Measurements from ENCODE around the gene CCL27.
A peak's percentile ranks its signal among the peaks of the same experiment; 100 is the strongest.
"Not testable (repeated sequence)": the region's sequence is repeated elsewhere in the genome, so short reads cannot be mapped to it uniquely, and the experiment has no call there.

The CCL27 gene

DNA sequence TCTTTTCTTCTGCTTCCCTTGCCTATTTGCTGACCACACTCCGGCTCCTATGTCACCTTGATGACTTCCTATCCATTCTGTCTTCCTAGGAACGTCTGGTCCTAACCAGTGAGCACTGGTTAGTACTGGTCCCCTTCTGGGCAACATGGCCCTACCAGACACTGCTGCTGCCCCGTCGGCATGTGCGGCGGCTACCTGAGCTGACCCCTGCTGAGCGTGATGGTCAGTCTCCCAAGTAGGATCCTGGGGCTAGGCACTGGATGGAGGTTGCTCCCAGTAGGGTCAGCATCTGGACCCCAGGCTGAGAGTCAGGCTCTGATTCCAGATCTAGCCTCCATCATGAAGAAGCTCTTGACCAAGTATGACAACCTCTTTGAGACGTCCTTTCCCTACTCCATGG lies 13.8 kb downstream of the CCL27 start:
- no peak for DNase-seq

DNA sequence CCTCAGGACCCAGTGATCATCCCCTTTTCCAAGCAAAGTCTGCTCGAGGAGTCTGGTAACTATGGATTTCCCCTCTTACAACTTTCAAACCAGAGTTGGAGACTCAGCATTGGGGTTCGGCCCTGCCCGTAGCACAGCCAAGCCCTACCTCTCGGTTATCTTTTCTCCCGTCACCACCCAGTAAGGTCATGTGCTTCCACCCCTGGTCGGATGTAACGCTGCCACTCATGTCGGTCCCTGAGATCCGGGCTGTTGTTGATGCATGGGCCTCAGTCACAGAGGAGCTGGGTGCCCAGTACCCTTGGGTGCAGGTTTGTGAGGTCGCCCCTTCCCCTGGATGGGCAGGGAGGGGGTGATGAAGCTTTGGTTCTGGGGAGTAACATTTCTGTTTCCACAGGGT lies 14.8 kb downstream of the CCL27 start:
- DNase-seq = no peak

DNA sequence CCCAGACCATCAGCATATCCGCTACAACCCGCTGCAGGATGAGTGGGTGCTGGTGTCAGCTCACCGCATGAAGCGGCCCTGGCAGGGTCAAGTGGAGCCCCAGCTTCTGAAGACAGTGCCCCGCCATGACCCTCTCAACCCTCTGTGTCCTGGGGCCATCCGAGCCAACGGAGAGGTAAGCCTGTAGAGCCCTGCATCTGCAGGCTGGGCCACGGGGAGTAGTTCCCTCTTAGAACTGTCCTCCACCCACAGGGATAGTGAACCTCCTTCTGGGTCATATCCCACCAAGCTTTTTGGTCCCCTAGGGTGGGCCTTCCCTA lies 15.4 kb downstream of the CCL27 start:
- DNase-seq = no peak

DNA sequence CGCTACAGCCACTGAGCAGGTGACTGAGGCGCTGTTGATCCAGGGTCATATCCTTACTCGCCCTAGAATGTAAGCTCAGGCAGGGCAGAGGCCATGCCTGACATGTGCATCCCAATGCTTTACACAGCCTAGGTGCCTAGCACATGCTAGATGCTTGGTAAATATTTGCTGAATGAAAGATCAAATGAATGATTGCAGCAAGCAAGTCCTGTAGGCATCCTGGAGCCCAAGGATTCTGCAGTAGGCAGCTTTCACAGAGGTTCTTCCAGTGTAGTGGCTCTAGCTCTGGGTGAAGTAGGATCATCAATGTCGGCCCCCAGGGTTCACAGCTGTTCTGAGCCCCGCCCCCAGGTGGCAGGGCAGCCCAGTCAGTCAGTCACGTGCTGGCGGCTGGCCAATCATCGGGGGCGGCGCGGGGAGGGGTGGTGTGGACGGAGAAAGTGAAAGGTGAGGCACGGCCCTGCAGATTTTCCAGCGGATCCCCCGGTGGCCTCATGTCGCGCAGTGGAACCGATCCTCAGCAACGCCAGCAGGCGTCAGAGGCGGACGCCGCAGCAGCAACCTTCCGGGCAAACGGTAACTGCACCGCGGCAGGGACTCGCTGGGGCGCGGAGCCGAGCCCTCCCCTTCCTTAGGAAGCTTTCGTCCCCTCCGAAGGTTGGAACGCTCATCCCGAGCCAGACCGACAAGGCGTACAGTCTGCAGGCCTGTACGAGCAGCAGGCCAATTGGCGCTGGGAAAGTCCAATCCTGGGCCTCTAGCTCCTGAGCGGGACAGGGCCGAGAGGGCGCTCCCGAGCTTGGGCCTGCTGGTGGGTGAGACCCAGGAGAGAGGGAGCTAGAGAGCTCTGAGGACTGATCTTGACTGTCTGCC lies 16.0 kb downstream of the CCL27 start, which contains the start of gene GALT:
Gene GALT, plus strand, starts transcription at position 465 of the 873 bp plus-strand sequence. Its CDS starts 30 bp downstream, at position 495.
- DNase-seq = peak; percentile 86

DNA sequence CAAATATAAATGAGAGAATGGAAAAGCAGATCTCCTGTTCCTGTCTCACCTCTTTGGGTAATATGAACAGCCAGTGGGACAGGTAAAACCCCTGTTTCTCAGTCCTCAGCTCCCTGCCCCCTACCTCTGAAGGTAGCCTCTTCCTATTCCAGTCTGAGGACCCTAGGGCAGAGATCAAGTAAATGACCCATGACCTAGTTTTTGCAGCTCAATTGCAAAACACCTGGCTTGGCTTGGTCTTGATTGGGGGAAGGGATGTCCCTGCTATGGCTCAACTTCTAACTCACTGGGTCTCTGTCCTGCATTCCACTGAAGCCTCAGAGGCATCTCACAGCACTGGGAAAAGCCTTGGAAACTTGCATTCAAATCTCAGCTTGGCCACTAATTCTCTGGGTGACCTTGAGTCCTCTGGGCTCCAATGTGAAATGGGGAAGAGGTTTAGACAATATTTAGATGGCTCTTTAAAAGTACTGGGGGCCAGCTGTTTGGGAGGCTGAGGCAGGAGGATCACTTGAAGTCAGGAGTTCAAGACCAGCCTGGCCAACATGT lies 17.6 kb downstream of the CCL27 start:
- DNase-seq = no peak

DNA sequence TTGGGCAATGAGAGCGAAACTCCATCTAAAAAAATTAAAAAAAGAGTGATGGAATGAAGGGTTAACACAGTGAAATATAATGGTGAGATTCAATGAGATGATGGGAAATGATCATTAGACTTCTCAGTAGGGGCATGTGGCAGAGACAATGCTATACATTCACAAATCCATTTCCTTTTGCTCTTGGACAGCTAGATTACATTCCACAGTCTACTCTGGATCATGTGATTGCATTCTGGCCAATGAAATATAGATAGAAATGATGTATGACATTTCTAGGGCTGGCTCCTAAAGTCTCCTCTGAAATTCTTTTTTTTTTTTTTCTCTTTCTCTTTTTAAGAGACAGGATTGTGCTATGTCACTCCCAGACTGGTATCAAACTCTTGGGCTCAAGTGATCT lies 19.8 kb downstream of the CCL27 start:
- DNase-seq = no peak

DNA sequence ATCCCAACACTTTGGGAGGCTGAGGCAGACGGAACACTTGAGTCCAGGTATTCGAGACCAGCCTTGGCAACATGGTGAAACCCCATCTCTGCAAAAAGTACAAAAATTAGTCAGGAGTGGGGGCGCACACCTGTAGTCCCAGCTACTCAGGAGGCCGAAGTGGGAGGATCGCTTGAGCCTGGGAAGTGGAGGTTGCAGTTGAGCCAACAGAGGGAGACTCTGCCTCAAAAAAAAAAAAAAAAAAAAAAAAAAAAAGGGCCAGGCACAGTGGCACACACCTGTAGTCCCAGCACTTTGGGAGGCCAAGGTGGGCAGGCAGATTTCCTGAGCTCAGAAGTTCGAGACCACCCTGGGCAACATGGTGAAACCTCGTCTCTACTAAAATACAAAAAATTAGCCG lies 23.1 kb downstream of the CCL27 start:
- not testable (repeated sequence) for DNase-seq

DNA sequence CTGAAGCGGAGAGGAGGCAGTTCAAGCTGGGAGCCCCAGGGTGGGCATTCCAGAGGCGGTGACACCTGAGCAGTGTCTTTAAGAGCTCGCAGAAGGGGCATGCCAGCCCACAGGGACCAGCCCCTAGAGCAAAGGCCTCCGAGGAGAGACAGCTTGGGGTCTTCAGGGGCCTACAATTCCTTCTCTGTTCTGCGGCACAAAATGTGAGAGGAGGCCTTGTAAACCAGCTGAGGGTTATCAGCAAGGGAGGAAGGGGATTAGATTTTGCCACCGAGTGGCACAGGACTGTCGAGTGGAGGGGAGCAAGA lies 24.4 kb downstream of the CCL27 start:
- DNase-seq = no peak

DNA sequence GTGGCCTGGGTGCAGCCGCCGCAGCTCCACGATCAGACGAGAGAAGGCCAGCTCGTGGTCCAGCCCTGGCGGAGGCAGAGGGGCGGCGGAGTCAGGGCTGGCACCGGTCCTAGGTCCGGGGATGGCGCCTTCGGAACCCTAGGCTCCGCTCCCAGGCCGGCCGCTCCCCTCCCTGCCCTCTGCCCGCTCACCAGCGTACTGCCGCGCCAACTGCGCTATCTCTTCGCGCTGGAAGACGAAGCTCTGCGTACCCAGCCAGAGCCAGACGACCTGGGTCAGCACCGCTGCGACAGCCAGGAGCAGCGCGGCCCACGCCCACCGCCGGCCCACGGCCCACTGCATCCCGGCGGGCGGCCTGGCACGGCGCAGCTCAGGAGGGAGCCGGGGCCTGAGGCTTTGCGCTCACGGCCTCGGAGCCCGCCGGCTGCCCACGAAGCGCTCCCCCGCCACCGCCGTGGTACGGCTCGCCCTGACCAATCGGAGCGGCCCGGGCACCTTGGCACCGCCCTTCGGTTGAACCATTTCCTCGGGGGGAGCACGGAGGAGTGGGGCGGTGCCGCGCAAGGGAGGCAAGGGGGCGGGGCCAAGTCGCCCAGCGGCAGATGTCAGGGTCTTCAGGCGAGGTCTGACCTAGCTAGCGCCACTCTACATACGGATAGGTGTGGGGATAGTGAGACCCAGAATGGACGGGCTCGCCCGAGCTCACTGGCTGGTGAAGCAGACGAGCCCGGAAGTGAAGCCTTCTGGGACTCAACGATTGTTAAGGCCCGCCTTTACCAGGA lies 24.9 kb downstream of the CCL27 start, which contains the start of gene SIGMAR1:
Gene SIGMAR1, minus strand, starts transcription at position 432 of the 782 bp plus-strand sequence. Its CDS starts 90 bp downstream, at position 342.
- peak; percentile 95 for DNase-seq

DNA sequence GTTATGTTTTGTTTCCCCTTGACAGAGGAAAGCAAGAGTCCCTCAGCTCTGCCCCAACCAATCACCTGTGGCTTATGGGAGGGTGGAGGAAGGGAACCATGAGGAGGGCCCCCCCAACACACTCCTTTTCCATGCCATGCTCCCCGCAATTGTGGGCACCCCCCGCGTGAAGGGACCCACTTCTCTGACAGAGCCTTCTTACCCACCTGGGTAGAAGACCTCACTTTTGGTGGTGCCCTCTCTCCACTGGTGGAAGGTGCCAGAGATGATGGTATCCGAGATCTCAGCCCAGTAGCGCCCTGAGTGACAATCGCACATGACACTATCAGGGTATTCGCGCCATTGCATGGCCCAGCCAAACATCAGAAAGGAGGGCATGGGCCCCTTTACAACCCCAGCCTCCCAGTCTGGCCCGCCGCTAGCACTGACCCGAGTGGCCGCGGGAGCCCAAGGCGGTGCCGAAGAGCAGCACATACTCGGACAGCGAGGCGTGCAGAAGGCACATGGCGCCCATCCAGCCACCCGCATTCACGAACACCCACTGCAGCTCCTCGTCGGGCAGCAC lies 25.6 kb downstream of the CCL27 start:
- no peak for DNase-seq

DNA sequence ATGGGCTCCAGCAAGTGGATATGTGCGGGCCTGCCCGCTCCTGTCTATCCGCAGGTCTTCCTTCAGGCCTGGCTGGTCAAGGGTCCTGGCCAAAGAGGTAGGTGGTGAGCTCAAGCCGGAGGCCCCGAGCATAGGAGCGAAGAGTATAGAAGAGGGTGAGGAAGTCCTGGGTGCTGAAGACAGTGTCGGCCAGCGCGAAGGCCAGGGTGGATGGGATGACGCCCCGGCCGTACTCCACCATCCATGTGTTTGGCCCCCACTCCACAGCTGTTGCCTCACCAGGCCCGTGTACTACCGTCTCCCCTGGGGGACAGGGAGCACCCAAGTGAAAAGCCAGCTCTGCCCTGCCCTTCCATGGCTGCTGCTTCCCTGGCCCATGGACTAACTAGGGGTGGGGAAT lies 26.9 kb downstream of the CCL27 start:
- DNase-seq = no peak

DNA sequence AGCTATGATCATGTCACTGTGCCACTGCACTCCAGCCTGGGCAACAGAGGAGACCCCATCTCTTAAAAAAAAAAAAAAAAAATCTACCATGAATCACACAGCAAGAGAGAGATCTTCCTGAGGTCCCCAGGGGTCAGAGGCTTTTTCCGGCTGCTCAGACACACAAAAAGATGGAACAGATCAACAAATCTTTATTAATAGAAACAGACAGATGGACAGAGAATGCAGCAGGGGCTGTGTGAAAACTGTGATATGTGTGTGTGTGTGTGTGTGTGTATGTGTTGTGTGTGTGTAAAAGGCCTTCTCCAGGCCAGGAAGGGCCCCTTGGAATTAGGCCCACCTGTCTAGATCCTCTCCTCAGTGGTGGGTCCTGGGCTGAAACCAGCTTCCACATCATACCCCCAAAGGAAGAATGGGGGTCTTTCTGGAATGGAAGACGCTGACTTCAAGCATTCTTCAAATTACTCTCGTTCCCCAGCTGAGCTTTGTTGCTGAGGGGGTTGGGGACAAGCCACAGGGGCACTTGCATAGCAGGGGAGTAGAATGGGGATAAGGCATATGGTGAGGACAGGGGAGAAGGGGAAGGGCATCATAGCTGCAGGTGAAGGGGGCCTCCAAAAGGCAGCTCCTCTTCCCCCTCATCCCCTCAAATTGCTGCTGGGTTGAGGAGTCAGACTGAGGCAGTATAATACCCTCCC lies 27.8 kb downstream of the CCL27 start:
- DNase-seq = no peak

DNA sequence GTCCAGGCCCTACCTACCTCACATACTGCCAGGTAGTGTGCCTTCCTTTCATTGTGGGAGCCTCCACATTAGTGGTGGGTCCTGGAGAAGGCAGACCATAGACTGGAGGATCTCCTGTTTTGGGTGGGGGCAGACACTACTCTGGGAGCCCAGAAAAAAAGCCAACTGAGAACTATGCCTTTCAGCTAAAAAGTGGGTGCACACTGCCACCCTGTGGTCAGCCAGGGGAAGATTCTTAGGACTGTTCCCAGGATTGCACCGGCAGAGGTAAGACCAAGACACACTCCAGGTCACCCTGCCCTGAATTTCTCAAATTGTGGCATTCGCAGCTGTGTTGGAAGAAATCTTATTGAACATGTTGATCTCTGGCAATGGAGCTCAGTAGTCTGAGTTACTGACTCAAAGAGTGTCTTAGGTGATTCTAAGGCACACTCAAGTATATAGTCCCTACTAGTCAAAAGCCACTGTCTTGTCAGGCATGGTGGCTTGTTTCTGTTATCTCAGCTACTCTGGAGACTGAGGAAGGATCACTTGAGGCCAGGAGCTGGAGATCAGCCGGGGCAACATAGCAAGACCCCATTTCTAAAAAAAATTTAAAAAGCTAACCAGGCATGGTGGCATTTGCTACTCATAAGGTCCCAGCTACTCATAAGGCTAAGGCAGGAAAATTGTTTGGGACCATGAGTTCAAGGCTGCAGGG lies 28.5 kb downstream of the CCL27 start:
- peak; percentile 53 for DNase-seq

DNA sequence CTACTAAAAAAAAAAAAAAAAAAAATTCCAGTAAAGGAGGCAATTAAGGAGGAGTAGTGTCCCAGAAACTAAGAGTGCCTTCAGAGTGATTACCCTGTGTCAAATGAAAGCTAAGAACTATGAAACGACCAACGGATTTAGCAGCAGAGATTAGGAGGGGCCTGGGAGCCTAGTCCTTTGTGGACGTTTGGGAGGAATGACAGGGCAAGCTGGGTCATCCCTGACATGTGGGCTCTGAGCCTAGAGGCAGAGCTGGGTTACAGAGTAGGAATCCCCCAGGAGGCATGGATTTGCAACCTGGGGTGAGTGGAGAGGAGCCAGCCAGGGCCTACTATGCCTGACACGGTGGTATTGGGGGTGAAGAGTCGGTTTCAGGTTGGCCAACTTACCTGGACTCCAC lies 29.3 kb downstream of the CCL27 start:
- no peak for DNase-seq

DNA sequence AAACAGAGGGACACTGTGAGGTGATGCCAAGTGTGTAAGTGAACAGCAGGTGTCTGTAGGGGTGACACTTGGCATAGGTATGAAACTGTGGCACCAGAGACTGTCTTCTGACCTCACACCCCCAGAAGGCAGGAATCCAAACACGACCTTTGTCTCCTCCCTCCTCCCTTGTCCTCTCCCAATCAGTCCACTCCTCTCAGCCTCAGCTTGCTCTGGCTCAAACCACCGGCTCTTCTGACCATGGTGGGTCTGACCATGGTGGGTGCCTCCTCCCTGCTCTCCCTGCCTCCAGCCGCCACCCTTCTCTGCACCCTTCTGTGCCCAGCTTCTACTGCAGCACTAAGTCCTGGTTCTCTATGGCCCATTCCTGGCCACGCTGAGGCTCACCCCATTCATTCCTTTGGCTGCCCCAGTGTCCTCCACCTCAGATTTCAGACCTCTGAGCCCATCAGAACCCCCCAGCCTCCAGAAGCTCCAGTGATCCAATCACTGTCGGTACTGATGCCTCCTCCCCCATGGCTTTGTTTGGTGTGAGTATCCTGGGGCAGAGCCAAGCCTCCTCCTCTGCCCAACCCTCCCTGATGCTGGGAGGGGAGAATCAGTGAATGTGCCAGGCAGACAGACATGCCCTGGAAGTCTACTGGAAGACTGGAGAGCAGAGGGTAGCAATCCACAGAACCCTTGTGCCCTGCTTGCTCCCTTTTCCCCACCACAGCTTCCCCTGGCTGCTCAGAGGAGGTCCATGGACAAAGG lies 31.9 kb downstream of the CCL27 start:
- DNase-seq = no peak

DNA sequence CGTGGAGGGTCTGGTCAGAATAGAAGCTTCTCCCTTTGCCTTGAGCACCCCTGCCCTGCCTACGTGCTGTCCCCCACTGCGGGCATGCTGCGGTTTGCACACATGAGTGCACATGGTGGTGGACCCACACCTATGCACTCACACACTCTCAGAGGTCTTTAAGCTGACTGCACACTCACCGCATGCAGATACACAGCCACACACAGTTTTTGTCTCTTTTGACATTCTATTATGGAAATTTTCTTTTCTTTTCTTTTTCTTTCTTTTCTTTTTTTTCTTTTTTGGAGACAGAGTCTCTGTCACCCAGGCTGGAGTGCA lies 33.0 kb downstream of the CCL27 start:
- DNase-seq = no peak

DNA sequence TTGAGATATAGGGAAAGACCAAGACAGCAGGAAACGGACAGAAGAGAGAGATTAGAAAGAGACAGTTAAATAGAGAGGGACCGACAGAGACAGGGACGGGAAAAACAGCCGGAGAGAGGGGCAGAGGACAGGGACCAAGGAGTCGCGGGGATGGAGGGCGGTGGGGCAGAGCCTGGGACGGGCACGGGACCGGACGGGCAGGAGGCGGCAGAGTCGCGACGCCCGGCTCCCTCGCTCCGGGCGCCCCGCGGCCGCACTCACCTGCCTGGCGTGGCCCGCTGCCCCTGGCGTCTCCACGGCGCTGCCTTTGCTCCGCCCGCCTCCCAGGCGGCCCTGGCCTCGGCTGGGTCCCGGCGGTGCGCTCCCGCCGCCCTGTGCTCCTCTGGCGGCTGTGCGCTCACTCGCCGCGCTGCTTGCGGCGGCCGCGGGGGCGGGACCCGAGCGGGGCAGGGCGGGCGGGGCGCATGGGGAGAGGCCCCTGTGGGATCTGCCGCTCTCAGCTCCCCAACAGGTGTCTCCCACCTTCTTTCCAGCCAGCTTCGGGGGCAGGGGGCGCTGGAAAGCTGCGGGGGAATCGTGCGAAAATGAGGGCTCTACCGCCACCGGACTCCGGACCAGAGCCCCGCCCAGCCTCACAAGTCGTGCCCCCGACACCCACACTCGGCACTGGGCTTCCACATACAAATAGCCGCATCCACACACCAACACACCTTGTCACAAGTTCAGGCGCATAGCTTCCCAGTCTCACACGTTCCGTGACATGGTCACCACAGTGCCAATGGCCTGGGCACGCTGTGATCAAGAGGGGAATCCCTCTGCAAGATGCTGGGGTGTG lies 33.6 kb downstream of the CCL27 start, which contains the start of gene ARID3C:
Gene ARID3C, minus strand, starts transcription at position 411 of the 835 bp plus-strand sequence. CDS start 1,052 bp downstream, outside the sequence.
- DNase-seq = no peak

DNA sequence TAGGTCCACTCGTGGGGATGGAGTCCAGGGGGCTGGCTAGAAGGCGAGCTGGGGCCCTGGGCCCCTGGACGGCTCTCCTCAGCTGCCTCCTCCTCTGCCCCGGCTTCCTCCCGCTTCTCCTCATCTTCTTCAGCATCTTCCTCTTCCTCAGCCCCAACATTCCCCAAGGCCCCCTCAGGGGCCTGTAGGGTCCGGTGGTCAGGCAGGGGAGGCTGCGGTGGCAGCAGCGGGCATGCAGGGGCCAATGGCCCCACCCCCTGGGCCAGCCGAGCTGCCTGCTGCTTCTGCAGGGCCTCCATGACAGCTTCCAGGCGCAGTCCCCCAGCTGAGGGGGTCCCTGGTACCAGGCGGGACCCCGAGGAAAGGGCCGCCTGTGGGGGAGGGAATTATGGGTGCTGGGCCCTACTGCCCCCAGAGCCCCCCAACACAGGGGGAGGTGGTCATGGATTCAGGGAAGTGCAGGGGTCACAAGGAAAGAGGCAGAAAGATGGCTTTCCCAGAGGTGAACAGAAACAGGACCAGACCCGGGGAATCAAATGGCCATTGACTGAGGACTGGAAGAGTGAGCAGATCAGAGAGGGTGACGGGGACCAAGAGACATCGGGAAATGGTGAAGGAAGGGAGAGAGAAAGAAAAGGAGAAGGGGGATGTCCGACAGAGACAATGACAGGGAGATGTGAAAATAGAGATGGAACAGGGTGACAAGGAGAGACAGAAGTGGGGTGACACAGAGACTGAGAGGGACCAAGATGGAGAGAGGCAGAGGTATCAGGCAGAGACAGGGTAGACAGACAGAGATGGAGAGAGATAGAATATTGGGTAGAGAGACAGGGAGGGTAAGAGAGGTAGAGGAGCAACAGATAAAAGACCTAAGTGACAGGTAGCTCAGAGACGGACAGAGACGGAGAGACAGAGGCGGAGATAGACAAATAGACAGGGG lies 34.5 kb downstream of the CCL27 start:
- DNase-seq = no peak

DNA sequence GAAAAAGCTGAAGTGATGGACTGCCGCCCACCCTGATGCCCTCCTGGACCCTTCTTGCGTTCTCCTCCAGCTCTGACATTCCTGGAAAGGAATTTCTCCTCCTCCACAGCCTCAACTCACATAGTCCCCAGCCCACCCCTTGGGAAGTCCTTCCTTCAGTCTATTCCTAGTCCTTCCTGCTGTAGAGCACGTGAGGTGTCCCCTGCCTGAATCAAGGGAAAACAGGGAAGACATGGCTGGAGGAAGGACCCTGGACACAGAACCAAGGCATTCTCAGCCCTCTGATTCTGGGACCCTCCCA lies 37.3 kb downstream of the CCL27 start:
- no peak for DNase-seq

Data from fibroblast of skin of right biceps (primary cell).